Superior temporal gyrus (tissue), 1 donor: ENCODE data around the gene FZD7.

ENCODE experiments used
- DNase-seq: peaks from one replicate; pipeline ENCODE4 v3.0.0-alpha.2; 2016; ENCODE audit errors: extremely low spot score

FZD7 gene

GRCh38 chr2:202014318-202014717 is 19.3 kb upstream of the FZD7 start:
- no peak for DNase-seq

DNA sequence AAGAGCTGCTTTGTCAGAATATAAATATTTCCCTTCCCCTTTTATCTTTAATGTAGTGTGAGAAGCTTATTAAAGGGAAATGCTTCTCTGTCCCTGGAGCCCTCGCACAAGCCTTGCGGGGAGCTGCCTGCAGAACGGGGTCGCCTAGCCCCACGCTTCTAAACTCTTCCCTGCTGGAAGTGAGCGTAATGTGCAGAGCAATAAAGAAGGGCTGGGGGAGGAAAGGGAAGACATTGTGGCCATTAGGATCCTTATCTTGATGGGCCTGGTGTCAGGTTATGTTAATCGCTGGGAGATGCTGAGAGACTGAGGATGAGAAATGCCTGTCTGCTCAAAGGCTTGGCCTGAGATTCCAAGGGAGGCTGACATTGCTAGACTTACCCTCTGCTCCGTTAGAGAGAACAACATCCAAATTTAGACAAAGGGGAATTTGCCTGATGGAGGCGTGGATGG is 18.9 kb upstream of the FZD7 start:
- DNase-seq: no peak

DNA sequence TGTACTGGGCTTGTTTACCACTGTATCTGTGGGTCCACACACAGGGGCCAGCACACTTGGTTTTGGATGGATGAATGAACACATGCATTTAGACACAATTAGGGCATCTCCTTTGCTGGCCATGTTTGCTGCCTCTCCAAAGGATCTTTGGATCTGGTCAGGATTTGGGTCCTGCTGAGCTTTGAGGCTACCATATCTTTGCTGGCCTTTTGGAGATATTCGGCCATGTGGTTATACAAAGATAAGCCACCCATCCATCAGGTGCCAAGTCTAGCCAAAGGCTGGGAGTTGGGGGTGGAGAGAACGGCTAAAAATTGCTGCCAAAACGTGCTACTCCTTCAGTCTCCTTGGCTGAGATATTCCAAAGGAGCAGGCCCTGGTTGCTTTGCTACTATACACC is 18.2 kb upstream of the FZD7 start:
- no peak for DNase-seq

- no peak for DNase-seq
Measured at GRCh38 chr2:202016579-202017227, 17.0 kb upstream of the FZD7 start.

DNA sequence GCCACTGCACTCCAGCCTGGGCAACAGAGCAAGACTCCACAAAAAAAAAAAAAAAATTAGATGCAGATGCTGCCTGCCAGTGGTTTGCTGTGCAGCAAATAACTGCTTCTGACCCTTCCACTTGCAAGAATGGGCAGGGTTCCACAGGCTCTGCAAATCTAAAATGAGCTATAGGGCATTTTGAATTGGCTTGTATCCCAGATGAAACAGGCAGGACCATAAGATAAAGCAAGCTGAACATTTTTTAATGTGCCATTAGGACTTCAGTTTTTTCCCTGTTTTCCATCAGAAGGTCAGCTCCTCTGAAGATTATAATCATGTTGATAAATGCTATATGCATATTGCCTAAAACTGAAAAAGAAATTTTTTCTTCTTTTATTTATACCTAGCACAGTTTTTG is 15.7 kb upstream of the FZD7 start:
- no peak for DNase-seq

GRCh38 chr2:202018950-202019349 is 14.7 kb upstream of the FZD7 start:
- DNase-seq: no peak

DNA sequence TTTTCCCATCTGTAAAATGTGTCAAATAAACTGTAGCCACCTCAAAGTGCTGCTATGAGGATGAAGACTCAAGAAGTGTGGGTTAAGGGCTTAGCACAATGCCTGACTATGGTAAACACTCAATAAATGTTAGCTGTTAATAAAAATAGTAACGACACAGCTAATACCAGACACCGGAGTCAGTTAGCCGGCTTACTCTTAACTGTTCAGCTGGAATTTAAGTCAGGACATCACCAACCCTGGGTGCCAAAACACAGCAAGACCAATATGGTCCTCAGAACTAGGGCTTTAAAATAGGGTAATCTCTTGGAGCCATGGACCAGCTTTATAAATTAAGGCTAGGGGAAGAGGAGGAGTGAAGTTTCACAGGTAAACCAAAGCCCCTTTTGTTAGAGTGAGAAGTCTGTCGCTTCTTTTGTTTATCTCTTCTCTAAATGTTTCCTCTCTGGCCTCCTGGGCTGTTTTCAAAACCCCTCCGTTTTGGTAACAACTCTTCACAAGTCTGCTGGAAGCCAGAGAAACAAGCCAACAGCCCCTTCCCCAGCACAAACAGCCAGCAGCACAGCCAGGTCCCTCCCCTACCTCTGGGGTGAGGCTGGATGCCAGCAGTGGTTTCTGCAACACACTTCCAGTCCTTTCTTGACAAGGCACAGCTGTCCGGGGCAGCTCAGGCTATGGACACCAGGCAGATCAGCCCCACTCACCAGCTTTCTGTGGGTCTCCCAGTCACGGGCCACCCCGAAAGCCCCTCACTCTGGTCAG is 13.8 kb upstream of the FZD7 start:
- DNase-seq: no peak

GRCh38 chr2:202022755-202023154 is 10.9 kb upstream of the FZD7 start:
- no peak for DNase-seq

GRCh38 chr2:202023198-202023903 is 10.3 kb upstream of the FZD7 start:
- no peak for DNase-seq

GRCh38 chr2:202023904-202024266 is 9.8 kb upstream of the FZD7 start:
- DNase-seq: no peak

DNA sequence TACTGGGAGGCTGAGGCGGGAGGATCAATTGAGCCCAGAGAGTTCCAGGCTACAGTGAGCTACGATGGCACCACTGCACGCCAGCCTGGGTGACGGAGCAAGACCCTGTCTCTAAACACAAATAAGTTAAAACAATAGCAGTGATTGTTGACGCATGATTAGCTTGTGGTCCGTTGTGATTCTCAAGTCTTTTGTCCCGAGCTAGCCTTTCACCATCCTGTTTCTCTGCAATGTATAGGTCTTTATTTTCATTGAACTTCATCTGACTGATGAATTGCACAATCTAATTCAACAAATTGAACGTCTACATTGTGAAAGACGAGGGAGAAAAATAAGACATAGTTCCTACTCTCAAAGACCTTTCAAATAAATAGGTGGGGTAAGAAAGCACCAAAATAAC is 8.8 kb upstream of the FZD7 start:
- DNase-seq: no peak

DNA sequence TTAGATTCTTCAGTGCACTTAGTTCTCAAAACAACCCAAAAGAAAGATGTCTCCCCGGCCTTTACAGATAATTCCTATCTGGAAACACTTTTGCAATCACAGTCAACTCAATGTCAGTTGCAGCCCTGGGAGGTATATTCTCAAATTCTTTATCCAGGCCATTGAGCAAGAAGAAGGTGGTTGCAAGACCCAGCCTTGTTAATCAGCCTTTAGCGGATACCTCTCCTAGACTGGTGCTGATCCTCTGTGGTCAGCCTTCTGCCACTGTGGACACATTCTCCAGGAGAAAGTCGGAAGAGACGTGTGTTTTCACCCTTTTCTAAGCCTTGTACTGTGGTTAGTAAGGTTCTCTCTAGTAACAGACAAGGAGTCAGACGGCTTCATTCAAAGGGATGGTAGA is 7.8 kb upstream of the FZD7 start:
- DNase-seq: no peak

GRCh38 chr2:202026507-202026906 is 7.1 kb upstream of the FZD7 start:
- DNase-seq: no peak

- no peak for DNase-seq
Measured at GRCh38 chr2:202030691-202031090, 3.0 kb upstream of the FZD7 start.

- no peak for DNase-seq
Measured at GRCh38 chr2:202031246-202031951, 2.3 kb upstream of the FZD7 start.

GRCh38 chr2:202032846-202033316 is 774 bp upstream of the FZD7 start:
- no peak for DNase-seq

DNA sequence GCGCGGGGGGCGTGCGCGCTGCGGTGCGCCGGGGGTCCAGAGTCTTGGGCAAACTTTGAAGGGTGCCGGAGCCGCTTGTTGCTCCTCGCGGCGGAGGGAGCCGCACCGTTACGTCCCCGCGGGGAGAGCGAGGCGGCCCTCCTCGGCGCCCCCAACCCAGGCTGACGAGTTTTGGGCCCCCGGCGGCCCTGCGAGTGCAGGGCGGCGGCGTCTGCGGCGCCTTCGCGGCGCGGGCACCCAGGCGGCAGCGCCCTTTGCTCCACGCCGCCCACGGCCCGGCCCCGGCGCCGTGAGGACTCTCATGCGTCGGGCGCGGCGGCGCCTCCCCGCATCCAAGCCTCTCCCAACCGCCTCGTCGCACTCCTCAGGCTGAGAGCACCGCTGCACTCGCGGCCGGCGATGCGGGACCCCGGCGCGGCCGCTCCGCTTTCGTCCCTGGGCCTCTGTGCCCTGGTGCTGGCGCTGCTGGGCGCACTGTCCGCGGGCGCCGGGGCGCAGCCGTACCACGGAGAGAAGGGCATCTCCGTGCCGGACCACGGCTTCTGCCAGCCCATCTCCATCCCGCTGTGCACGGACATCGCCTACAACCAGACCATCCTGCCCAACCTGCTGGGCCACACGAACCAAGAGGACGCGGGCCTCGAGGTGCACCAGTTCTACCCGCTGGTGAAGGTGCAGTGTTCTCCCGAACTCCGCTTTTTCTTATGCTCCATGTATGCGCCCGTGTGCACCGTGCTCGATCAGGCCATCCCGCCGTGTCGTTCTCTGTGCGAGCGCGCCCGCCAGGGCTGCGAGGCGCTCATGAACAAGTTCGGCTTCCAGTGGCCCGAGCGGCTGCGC is 814 bp downstream of the FZD7 start:
- no peak for DNase-seq

DNA sequence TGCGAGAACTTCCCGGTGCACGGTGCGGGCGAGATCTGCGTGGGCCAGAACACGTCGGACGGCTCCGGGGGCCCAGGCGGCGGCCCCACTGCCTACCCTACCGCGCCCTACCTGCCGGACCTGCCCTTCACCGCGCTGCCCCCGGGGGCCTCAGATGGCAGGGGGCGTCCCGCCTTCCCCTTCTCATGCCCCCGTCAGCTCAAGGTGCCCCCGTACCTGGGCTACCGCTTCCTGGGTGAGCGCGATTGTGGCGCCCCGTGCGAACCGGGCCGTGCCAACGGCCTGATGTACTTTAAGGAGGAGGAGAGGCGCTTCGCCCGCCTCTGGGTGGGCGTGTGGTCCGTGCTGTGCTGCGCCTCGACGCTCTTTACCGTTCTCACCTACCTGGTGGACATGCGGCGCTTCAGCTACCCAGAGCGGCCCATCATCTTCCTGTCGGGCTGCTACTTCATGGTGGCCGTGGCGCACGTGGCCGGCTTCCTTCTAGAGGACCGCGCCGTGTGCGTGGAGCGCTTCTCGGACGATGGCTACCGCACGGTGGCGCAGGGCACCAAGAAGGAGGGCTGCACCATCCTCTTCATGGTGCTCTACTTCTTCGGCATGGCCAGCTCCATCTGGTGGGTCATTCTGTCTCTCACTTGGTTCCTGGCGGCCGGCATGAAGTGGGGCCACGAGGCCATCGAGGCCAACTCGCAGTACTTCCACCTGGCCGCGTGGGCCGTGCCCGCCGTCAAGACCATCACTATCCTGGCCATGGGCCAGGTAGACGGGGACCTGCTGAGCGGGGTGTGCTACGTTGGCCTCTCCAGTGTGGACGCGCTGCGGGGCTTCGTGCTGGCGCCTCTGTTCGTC is 1.7 kb downstream of the FZD7 start:
- no peak for DNase-seq

GRCh38 chr2:202035941-202036372 is 2.3 kb downstream of the FZD7 start:
- no peak for DNase-seq

DNA sequence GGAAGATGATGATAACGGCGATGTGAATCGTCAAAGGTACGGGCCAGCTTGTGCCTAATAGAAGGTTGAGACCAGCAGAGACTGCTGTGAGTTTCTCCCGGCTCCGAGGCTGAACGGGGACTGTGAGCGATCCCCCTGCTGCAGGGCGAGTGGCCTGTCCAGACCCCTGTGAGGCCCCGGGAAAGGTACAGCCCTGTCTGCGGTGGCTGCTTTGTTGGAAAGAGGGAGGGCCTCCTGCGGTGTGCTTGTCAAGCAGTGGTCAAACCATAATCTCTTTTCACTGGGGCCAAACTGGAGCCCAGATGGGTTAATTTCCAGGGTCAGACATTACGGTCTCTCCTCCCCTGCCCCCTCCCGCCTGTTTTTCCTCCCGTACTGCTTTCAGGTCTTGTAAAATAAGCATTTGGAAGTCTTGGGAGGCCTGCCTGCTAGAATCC is 3.0 kb downstream of the FZD7 start:
- DNase-seq: no peak
